Measurements from ENCODE around the gene CAPZA2.

Gene CAPZA2

DNA sequence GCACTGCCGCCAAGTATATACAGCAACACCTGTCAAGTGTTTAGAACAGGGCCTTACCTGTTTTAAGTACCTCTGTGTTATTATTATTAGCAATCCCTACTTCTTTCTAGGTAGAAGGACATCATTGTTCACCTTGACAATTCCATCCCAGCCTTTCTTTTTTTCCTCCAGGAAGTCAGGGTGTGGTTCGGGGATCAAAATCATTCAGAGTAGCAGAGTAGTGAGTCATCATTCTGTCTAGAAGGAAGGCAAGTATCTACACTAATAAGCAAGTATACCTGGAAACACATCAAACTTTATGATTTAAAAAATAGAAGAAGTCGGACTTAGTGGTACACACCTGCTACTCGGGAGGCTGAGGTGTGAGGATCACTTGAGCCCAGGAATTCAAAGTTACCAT lies 25.5 kb upstream of the CAPZA2 start:
- Histone ChIP-seq H3K9ac (ENCODE audit: low read length) (no peak overlapping the region), H3K4me3 (ENCODE audit: low read length) (no peak overlapping the region), H3K36me3 (ENCODE audit: control insufficient read depth, insufficient read depth, low read length) (no peaks in the 10 kb centered on the region), H3K27ac (ENCODE audit: low read depth, low read length) (no peak overlapping the region), H3K4me1 (ENCODE audit: control insufficient read depth, insufficient read depth, low read length) (no peaks in the 10 kb centered on the region), H3K27me3 (ENCODE audit: control insufficient read depth, insufficient read depth, low read length) (no peaks in the 10 kb centered on the region)

DNA sequence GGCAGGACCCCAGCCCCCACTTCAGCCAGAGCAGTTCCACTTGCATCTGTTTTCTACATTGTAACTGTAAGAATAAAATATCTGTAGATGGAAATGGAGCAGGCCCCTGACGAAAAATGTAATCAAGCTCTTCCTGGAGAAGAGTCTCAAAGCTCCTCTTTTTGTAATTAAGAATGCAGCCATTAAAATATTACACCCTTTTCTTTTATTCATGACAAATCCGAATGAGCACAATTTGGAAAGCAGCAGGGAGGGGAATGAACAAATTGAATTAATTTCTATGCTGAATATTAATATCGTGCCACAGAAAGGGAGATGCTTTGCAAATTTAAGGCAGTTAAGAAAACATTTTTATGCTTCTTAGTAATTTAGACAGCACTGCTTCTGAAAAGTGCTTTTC lies 24.8 kb upstream of the CAPZA2 start:
- Histone ChIP-seq H3K4me3 (ENCODE audit: low read length) (no peak overlapping the region), H3K4me1 (ENCODE audit: control insufficient read depth, insufficient read depth, low read length) (no peaks in the 10 kb centered on the region), H3K27ac (ENCODE audit: low read depth, low read length) (no peak overlapping the region), H3K36me3 (ENCODE audit: control insufficient read depth, insufficient read depth, low read length) (no peaks in the 10 kb centered on the region), H3K27me3 (ENCODE audit: control insufficient read depth, insufficient read depth, low read length) (no peaks in the 10 kb centered on the region), H3K9ac (ENCODE audit: low read length) (no peak overlapping the region)

DNA sequence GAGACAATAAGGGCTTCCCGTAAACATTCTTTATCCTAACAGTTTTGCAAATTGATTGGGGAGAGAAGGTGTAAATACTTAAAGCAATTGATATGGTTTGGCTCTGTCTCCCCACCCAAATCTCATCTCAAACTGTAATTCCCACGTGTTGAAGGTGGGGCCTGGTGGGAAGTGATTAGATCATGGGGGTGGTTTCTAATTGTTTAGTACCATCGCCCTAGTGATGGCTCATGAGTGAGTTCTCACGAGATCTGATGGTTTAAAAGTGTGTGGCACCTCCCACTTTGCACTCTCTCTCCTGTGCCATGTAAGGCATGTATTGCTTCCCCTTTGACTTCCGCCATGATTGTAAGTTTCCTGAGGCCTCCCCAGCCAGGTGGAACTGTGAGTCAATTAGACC lies 22.1 kb upstream of the CAPZA2 start:
- H3K4me3 ChIP-seq (ENCODE audit: low read length): no peak overlapping the region
- no peak overlapping the region for H3K27ac ChIP-seq (ENCODE audit: low read depth, low read length)
- no peaks in the 10 kb centered on the region for H3K4me1 ChIP-seq (ENCODE audit: control insufficient read depth, insufficient read depth, low read length)
- no peak overlapping the region for H3K9ac ChIP-seq (ENCODE audit: low read length)
- H3K27me3 ChIP-seq (ENCODE audit: control insufficient read depth, insufficient read depth, low read length): no peaks in the 10 kb centered on the region
- H3K36me3 ChIP-seq (ENCODE audit: control insufficient read depth, insufficient read depth, low read length): no peaks in the 10 kb centered on the region

DNA sequence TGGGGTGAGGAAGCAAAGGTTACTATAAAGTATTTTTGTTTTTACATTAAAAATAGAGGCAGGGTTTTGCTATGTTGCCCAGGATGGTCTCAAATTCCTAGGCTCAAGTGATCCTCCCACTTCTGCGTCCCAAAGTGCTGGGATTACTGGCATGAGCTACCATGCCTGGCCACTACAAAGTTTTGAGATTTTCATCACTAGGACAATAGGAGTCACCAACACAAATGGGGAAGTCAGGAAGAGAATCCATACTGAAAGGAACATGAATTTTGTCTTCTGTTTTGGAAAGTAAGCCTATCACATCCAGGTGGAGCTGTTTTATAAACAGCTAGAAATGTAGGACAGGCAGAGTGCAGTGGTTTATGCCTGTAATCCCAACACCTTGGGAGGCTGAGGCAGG lies 20.0 kb upstream of the CAPZA2 start:
- Histone ChIP-seq H3K36me3 (ENCODE audit: control insufficient read depth, insufficient read depth, low read length) (no peaks in the 10 kb centered on the region), H3K4me3 (ENCODE audit: low read length) (no peak overlapping the region), H3K4me1 (ENCODE audit: control insufficient read depth, insufficient read depth, low read length) (no peaks in the 10 kb centered on the region), H3K27ac (ENCODE audit: low read depth, low read length) (no peak overlapping the region), H3K9ac (ENCODE audit: low read length) (no peak overlapping the region), H3K27me3 (ENCODE audit: control insufficient read depth, insufficient read depth, low read length) (no peaks in the 10 kb centered on the region)

DNA sequence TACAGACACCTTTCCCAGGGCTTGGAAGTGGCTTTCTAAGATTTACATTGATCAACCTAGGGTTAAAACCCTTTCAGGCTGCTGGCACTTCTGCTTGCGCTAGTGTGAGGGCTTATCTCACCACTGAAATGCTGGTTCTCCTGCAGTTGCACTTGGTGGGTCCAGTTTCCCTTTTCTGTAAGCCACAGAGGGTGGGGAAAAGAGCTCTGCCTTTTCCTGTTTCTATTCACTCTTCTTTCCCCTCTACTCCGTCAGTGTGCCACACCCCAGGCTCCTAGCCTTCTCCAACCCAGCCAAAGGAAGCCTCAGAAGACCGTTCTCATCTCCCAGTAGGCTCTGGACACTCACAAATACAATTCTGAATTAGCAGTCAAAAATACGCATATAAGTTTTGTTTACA lies 19.0 kb upstream of the CAPZA2 start:
- Histone ChIP-seq H3K9ac (ENCODE audit: low read length) (no peak overlapping the region), H3K27ac (ENCODE audit: low read depth, low read length) (no peak overlapping the region), H3K4me1 (ENCODE audit: control insufficient read depth, insufficient read depth, low read length) (no peaks in the 10 kb centered on the region), H3K27me3 (ENCODE audit: control insufficient read depth, insufficient read depth, low read length) (no peaks in the 10 kb centered on the region), H3K36me3 (ENCODE audit: control insufficient read depth, insufficient read depth, low read length) (no peaks in the 10 kb centered on the region), H3K4me3 (ENCODE audit: low read length) (no peak overlapping the region)

DNA sequence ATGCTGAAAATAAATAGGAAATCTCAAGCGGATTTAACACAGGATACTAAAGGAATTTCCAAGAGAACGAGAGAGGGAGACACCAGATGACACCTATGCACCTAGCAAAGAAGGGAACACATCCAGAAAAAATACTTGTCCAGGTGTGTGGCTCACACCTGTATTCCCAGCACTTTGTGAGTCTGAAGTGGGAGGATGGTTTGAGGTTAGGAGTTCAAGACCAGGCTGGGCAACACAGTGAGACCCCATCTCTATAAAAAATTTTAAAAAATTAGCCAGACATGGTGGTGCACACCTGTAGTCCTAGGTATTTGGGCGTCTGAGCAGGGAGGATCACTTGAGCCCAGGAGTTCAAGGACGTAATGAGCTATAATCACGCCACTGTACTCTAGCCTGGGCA lies 11.2 kb upstream of the CAPZA2 start:
- H3K27ac ChIP-seq (ENCODE audit: low read depth, low read length): no peak overlapping the region
- no peaks in the 10 kb centered on the region for H3K36me3 ChIP-seq (ENCODE audit: control insufficient read depth, insufficient read depth, low read length)
- no peak overlapping the region for H3K4me3 ChIP-seq (ENCODE audit: low read length)
- no peaks in the 10 kb centered on the region for H3K4me1 ChIP-seq (ENCODE audit: control insufficient read depth, insufficient read depth, low read length)
- H3K27me3 ChIP-seq (ENCODE audit: control insufficient read depth, insufficient read depth, low read length): no peaks in the 10 kb centered on the region
- H3K9ac ChIP-seq (ENCODE audit: low read length): no peak overlapping the region

DNA sequence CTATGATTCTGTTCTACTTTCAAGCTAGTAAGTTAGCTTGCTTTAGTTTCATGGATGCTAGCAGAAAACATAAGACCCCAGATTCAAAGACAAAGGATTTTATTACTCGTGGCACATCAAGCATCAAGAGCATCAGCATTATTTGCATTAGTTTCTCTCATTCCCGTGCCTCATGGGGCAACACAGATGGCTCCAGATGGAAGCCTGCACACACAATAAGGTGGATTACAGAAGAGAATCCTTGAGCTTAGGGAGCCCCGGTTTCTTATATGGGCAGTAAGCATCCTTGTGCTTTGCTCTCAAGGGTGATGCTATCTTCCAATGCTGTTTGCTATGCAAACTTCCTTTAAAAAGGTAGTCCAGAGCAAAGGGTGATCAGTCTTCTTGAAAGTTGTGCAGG lies 10.7 kb upstream of the CAPZA2 start:
- Histone ChIP-seq H3K9ac (ENCODE audit: low read length) (no peak overlapping the region), H3K36me3 (ENCODE audit: control insufficient read depth, insufficient read depth, low read length) (no peaks in the 10 kb centered on the region), H3K4me3 (ENCODE audit: low read length) (no peak overlapping the region), H3K4me1 (ENCODE audit: control insufficient read depth, insufficient read depth, low read length) (no peaks in the 10 kb centered on the region), H3K27ac (ENCODE audit: low read depth, low read length) (no peak overlapping the region), H3K27me3 (ENCODE audit: control insufficient read depth, insufficient read depth, low read length) (no peaks in the 10 kb centered on the region)

DNA sequence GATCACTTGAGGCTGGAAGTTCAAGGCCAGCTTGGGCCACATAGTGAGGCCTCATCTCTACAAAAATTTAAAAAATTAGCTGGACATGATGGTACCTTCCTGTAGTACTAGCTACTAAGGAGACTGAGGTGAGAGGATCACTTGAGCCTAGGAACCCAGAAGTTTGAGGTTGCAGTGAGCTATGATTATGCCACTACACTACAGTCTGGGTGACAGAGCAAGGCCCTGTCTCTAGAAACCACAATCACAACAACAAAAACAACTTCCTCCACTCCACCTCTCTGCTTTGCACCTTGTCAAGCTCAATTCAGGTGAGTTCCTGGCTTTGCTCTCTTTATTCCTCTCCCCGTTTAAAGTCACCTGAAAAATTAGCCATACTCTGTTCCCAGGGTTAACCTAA lies 8.3 kb upstream of the CAPZA2 start:
- Histone ChIP-seq H3K36me3 (ENCODE audit: control insufficient read depth, insufficient read depth, low read length) (no peaks in the 10 kb centered on the region), H3K4me1 (ENCODE audit: control insufficient read depth, insufficient read depth, low read length) (no peaks in the 10 kb centered on the region)

DNA sequence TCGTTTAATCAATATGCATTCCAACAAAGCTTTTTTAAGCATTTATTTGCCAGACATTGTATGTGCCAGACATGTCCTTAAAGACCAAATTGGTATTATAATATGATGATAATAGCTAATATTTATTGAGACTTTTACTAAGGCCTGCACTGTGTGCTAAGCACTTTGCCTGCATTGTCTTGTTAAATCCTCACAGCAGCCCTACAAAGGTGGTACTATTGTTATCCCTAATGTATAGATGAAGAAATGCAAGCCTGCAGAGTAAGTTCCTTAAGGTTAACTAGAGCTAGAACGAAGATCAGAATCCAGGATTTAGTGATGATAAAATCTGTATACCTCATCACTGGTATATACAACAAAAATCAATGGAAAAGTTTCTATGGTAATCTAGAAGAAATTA lies 5.3 kb upstream of the CAPZA2 start:
- H3K27me3 ChIP-seq (ENCODE audit: control insufficient read depth, insufficient read depth, low read length): no peaks in the 10 kb centered on the region
- H3K36me3 ChIP-seq (ENCODE audit: control insufficient read depth, insufficient read depth, low read length): no peaks in the 10 kb centered on the region
- H3K27ac ChIP-seq (ENCODE audit: low read depth, low read length): no peak overlapping the region
- no peaks in the 10 kb centered on the region for H3K4me1 ChIP-seq (ENCODE audit: control insufficient read depth, insufficient read depth, low read length)
- H3K9ac ChIP-seq (ENCODE audit: low read length): no peak overlapping the region
- H3K4me3 ChIP-seq (ENCODE audit: low read length): no peak overlapping the region

More for the DNA sequence above, 8.3 kb upstream of the CAPZA2 start:
- Histone ChIP-seq H3K9ac (ENCODE audit: low read length) (no peak overlapping the region), H3K27ac (ENCODE audit: low read depth, low read length) (no peak overlapping the region), H3K4me3 (ENCODE audit: low read length) (no peak overlapping the region), H3K27me3 (ENCODE audit: control insufficient read depth, insufficient read depth, low read length) (no peaks in the 10 kb centered on the region)

DNA sequence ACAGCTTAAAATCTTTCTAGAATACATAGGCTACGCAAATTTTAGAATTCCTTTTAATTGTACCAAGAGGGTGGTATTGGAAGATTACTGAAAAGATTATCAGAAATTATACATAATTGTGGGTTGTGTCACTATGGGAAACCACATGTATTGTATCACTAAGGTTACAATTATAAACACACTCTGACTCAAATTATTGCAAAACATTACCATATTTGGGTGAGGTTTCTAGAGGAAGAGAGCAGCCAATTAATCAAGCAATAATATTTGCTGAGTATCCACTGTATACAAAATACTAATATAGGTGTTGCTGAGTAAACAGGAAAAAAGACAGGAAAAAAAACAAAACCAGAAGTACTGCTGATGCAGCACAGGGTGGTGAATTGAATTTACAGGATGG lies 3.1 kb upstream of the CAPZA2 start:
- Histone ChIP-seq H3K36me3 (ENCODE audit: control insufficient read depth, insufficient read depth, low read length) (no peaks in the 10 kb centered on the region), H3K4me3 (ENCODE audit: low read length) (no peak overlapping the region), H3K9ac (ENCODE audit: low read length) (no peak overlapping the region)

DNA sequence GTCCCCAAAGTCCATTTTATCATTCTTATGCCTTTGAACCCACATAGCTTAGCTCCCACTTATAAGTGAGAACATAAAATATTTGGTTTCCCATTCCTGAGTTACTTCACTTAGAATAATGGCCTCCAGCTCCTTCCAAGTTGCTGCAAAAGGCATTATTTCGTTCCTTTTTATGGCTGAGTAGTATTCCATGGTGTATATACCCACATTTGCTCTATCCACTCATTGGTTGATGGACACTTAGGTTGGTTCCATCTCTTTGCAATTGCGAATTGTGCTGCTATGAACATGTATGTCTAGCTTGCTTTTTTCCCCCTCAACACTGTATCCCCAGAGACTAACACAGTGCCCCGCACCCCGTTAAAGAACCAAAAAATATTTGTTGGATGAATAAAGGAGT lies 670 bp upstream of the CAPZA2 start:
- Histone ChIP-seq H3K4me1 (ENCODE audit: control insufficient read depth, insufficient read depth, low read length) (peaks cover 4% of the 10 kb centered on the region), H3K9ac (ENCODE audit: low read length) (no peak overlapping the region), H3K4me3 (ENCODE audit: low read length) (peak overlapping the region; percentile 40), H3K36me3 (ENCODE audit: control insufficient read depth, insufficient read depth, low read length) (no peaks in the 10 kb centered on the region), H3K27me3 (ENCODE audit: control insufficient read depth, insufficient read depth, low read length) (no peaks in the 10 kb centered on the region), H3K27ac (ENCODE audit: low read depth, low read length) (peak overlapping the region; percentile 21)

More for the DNA sequence above, 3.1 kb upstream of the CAPZA2 start:
- no peaks in the 10 kb centered on the region for H3K4me1 ChIP-seq (ENCODE audit: control insufficient read depth, insufficient read depth, low read length)
- H3K27ac ChIP-seq (ENCODE audit: low read depth, low read length): no peak overlapping the region
- no peaks in the 10 kb centered on the region for H3K27me3 ChIP-seq (ENCODE audit: control insufficient read depth, insufficient read depth, low read length)

DNA sequence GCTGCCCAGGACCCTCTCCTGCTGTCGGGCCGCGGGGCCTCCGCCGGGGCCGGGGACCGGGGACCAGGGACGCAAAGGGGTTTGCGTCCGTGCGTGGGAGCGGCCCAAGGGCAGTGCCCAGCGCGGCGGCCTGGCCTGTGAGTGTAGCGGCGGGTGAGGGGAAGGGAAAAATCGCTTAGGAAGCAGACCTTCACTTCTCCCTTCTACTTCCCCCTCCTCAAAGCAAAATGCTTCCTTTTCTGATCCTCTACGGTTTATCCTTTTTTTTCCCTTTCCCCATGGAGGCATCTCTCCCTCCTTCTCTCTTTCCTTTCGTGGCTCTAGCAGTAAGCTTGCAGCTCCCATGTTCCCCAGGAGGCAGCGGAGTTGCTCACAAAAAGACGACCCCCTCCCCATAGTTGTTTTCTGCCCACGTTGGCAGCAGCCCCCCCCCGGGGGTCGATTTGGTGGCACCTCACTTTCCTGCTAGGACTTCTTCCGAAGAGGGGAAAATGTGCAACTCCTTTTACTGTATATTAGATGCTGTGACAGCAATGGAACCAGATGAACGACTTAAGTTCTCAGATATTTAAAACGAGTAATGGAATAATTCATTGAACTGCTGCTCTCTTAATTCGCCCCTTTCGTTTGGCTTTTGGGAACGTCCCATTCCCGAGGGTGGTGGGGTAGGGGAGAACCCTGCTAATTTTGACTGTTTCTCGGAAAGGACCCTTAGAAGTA lies 724 bp downstream of the CAPZA2 start:
- H3K27me3 ChIP-seq (ENCODE audit: control insufficient read depth, insufficient read depth, low read length): no peaks in the 10 kb centered on the region
- peak overlapping the region; percentile 99 for H3K27ac ChIP-seq (ENCODE audit: low read depth, low read length)
- H3K4me1 ChIP-seq (ENCODE audit: control insufficient read depth, insufficient read depth, low read length): peaks cover 4% of the 10 kb centered on the region
- H3K4me3 ChIP-seq (ENCODE audit: low read length): peak overlapping the region; percentile 84
- no peaks in the 10 kb centered on the region for H3K36me3 ChIP-seq (ENCODE audit: control insufficient read depth, insufficient read depth, low read length)
- H3K9ac ChIP-seq (ENCODE audit: low read length): peak overlapping the region; percentile 12

DNA sequence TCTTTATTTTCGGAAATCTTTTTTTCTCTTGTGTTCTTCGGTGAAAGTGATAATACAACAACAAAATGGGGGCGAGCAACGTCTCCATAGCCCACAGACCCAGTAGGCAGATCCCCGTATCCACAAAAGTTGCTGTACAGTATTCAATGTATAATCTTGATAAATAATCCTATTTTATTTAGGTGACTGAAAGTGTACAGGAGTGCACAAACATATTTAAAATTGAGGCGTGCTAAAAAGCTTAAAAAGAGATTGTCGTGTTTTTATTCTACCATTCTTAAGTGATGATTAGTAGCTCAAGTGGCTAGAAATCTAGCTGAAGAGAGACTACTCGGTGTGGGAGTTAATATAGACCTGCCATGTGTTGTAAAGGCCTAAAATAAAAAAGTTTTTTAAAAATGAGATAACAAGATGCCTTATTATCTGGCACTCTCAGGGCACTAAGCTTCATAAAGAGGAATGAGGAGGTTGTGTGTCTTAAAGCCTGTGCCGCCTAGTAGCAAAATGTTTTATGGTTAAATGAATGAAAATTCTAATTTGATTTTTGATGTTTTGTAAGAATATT lies 1.6 kb downstream of the CAPZA2 start:
- H3K4me1 ChIP-seq (ENCODE audit: control insufficient read depth, insufficient read depth, low read length): peaks cover 4% of the 10 kb centered on the region
- H3K27ac ChIP-seq (ENCODE audit: low read depth, low read length): peak overlapping the region; percentile 99
- H3K9ac ChIP-seq (ENCODE audit: low read length): no peak overlapping the region
- peak overlapping the region; percentile 84 for H3K4me3 ChIP-seq (ENCODE audit: low read length)
- no peaks in the 10 kb centered on the region for H3K27me3 ChIP-seq (ENCODE audit: control insufficient read depth, insufficient read depth, low read length)
- no peaks in the 10 kb centered on the region for H3K36me3 ChIP-seq (ENCODE audit: control insufficient read depth, insufficient read depth, low read length)

All from rectal smooth muscle tissue (tissue), 1 donor.